Stimulated activated CD4-positive, alpha-beta T cell treated with anti-CD3 and anti-CD28 coated beads, Interleukin-1b, Interleukin-23, amount 100 ng/mL, for 1 hour (primary cell): Measurements from ENCODE around the gene STEAP3.

Source experiments
- DNase-seq, 2 donors: peaks; one replicate each; pipeline ENCODE4 v3.0.0-alpha.2; 2020; ENCODE audit warnings: low read depth in 2 of 2

STEAP3 gene

GRCh38 chr2:119291588-119292167 lies 68.0 kb downstream of the STEAP3 start:
- DNase-seq = no peak

DNA sequence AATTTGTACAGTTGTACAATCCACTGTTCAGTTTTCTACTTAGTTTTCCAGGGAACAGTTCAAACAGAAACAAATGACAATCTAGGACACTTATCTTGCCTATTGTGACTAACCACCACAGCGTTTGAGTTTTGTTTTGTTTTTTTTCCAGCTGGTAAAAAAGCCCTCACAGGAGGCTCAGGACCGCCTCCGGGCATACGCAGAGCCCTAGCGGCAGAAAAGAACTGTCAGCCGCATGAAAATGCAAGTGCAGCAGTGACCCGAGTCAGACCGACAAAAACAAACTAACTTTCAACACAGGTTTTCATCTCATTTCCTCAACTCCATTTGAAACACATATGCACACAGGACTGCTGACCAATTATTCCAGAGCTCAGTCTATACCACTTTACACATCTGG lies 68.6 kb downstream of the STEAP3 start:
- no peak for DNase-seq

- no peak for DNase-seq
These were observed 69.6 kb downstream of the STEAP3 start for GRCh38 chr2:119293254-119293653.

DNA sequence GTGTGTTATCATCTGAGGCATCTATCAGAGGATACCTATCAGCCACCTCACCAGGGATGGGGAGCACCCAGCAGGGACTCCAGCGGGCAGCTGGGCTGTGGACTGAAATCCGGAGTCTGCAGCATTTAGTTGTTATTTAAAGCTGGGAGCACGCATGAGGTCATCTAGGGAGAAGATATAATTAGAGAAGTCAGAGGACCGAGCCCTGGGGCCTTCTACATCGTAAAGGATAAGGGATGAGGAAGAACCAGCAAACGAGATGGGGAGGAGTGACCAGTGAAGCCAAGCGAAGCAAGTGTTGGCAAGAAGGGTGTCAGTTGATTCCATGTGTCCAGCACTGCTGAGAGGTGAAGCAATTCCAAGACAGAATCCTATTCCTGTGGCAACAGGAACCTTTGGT lies 70.3 kb downstream of the STEAP3 start:
- DNase-seq = no peak

GRCh38 chr2:119294671-119295070 lies 71.0 kb downstream of the STEAP3 start:
- no peak for DNase-seq

DNA sequence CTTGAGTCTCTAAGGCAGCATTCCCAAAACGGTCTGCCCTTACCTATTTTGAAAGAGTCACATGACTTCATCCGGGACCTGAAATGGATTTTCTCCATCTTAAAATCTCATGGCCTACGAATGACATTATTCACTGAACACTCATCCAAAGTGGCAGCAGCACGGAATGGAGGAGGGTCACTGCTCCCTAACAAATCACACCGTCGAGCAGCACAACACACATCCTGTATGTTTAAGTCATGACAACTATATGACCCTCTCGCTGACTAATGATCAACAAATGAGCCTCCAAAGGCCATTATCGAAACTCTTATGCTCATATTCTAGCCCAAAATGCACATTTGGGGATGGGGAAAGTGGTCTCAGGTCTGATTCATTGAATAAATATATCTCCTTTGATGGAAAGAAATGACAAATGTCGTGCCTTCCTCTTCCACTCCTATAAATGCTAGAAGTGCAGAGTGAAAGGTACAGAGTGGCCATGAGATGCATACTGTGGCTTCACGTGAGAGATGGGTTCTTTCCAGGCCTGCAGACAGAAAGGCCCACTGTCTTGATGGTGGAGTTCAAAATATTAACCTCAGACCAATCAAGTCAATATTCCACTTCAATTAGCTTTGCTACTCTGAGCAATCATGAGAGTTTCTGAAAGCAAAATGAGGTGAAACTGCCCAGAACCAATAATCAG lies 72.2 kb downstream of the STEAP3 start:
- DNase-seq = no peak

- DNase-seq = no peak
These were observed 77.8 kb downstream of the STEAP3 start for GRCh38 chr2:119301413-119301812.

DNA sequence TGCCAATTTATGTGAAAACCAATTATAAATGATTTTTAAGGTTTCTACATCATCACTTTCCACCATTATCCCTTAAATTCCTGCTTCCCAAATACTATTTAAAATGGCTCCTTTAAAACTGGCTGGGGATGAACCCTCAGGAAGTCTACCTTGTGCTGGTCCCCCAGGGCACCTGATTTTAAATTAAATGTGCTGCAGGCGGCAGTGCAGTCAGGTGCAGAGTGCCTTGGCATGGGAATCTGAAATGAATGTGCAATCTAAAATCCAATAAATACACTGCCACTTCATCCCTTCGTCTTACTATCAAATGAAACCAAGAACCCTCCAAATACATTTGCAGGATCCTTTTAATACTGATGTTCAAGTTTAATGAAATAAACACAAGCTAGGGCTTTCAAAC lies 81.2 kb downstream of the STEAP3 start:
- DNase-seq = no peak

DNA sequence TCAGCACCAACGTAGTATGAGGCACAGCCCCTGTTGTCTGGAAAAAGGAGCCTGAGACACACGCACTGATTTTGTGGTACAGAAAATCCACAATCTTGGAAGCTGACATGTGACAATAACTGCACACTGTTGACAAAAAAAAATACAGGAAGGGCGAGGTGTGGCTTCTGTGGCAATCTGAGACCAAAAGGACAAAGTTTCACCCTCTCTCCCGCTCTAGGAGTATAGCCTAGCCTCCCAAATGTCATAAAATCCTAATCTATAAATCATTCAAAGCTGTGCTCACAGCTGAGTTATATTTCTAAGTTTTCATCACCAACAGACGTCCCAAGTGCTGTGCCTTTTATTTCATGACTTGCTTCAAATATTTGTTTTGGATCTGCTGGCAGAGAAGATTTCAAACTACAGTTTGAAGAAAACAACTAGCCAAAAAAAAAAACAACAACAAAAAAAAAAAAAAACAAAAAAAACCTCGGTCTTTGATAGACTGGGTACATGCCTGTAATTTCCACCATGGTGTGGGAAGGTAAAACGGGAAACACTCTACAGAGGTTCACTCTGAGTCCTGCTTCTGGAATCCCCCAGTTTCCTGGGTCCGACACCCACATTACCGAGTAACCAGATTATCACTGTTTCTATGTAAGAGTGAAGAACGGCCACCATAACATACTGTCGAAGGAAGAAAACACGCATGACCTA lies 82.0 kb downstream of the STEAP3 start:
- no peak for DNase-seq

GRCh38 chr2:119306196-119306590 lies 82.6 kb downstream of the STEAP3 start:
- DNase-seq = no peak

DNA sequence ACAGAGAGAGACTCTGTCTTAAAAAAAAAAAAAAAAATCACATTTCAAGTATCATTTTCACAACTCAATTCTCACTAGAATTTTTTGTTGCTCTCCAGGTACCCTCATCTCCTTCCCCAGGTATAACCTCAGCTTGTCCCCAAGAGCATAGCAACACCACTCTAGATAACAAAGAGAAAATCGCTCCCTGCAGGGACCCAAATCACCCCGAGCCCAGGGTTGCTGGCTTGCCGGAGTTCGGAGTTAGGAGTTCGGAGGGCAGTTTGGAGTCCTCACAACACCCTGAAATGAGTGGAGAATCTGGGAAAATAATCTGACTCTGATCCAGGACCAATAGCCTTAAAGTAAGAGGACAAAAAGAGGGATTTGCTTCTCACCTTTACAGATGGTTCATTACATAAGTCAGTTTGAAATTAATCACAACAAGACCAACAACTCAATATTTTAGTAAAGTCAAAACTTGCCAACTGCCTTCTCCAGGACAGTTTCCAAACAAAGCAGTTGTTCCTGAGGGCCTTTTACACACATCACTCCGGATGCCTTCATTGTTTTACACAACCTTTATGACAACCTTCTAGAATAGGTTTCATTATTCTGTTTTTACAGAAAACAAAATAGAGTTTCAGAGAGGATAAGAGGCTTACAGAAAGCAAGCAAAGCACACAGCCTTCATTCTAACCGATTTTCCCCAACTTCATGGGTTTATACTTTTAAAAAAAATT lies 83.9 kb downstream of the STEAP3 start:
- no peak for DNase-seq

GRCh38 chr2:119308793-119309330 lies 85.2 kb downstream of the STEAP3 start:
- DNase-seq = no peak

DNA sequence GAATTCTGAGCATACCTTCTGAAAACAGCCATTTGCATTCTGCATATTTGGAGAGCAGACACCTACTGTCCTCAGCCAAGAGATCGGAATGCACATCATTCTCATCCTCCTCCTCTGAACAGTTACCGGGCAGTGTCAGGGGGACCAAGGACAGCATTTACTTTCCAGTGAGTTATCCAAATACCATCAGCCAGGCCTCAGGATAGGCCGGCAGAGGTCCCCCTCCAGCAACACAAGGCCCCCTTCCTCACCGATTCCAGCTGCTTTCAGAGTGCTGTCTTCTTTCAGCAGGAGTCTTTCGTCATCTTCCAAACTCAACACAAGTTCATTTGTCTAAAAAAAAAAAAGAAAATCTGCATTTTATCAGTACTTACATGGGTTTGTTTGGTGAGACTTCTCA lies 87.7 kb downstream of the STEAP3 start:
- DNase-seq = no peak

- no peak for DNase-seq
These were observed 88.2 kb downstream of the STEAP3 start for GRCh38 chr2:119311831-119312230.
